Subcutaneous abdominal adipose tissue (tissue), 5 donors: ENCODE measurements around the gene IP6K2.
"Not testable (repeated sequence)": the region's sequence is repeated elsewhere in the genome, so short reads cannot be mapped to it uniquely, and the experiment has no call there.

Experiments used
- H3K27ac ChIP-seq: one replicate; pipeline ENCODE4 v1.7.0; 2013; ENCODE audit warnings: low read depth, mild to moderate bottlenecking, inconsistent platforms, low read length, moderate library complexity
- H3K27me3 ChIP-seq, 5 donors: one replicate each; pipeline ENCODE4 v1.7.0; 2013; ENCODE audit warnings: low read length in 5 of 5, inconsistent platforms in 1 of 5; ENCODE audit not compliant: control insufficient read depth in 5 of 5, insufficient read depth in 4 of 5
- H3K36me3 ChIP-seq, 5 donors: one replicate each; pipeline ENCODE4 v1.7.0; 2013; ENCODE audit warnings: low read length in 5 of 5; ENCODE audit not compliant: control insufficient read depth in 5 of 5, insufficient read depth in 5 of 5
- H3K4me1 ChIP-seq, 5 donors: one replicate each; pipeline ENCODE4 v1.7.0; 2013; ENCODE audit warnings: low read length in 5 of 5, mild to moderate bottlenecking in 3 of 5, moderate library complexity in 1 of 5; ENCODE audit not compliant: control insufficient read depth in 5 of 5, insufficient read depth in 5 of 5
- H3K4me3 ChIP-seq, 5 donors: one replicate each; pipeline ENCODE4 v1.7.0; 2013; ENCODE audit warnings: low read length in 5 of 5, low read depth in 1 of 5
- H3K9ac ChIP-seq, 5 donors: one replicate each; pipeline ENCODE4 v1.7.0; 2013; ENCODE audit warnings: low read length in 5 of 5, mild to moderate bottlenecking in 4 of 5, moderate library complexity in 3 of 5
- H3K9me3 ChIP-seq, 5 donors: one replicate each; pipeline ENCODE4 v1.7.0; 2013; ENCODE audit warnings: low read length in 5 of 5; ENCODE audit not compliant: control insufficient read depth in 5 of 5
- donor health status: healthy.
- donor health status: healthy.
- donor health status: healthy.
- donor health status: healthy.
- donor health status: healthy.

The IP6K2 gene

GRCh38 chr3:48734541-48734940, 17.5 kb upstream of the IP6K2 start:
- H3K9ac ChIP-seq, H3K27ac ChIP-seq, H3K27me3 ChIP-seq, H3K9me3 ChIP-seq, H3K36me3 ChIP-seq, H3K4me3 ChIP-seq: not testable (repeated sequence)
- H3K4me1 ChIP-seq: peaks cover 14 to 37% (median 34%) of the 10 kb centered on the region in 5 donors

- not testable (repeated sequence) for H3K36me3 ChIP-seq, H3K9ac ChIP-seq
These were observed 16.9 kb upstream of the IP6K2 start for GRCh38 chr3:48733752-48734518.

GRCh38 chr3:48727511-48727910, 10.5 kb upstream of the IP6K2 start:
- Histone ChIP-seq H3K4me3 (no peak overlapping the region), H3K27me3 (no peaks in the 10 kb centered on the region), H3K9me3 (no peaks in the 10 kb centered on the region), H3K36me3 (no peaks in the 10 kb centered on the region), H3K27ac (no peak overlapping the region), H3K9ac (no peak overlapping the region), H3K4me1 (no peaks in the 10 kb centered on the region)

More at GRCh38 chr3:48733752-48734518, 16.9 kb upstream of the IP6K2 start:
- H3K27me3 ChIP-seq, H3K27ac ChIP-seq, H3K9me3 ChIP-seq, H3K4me3 ChIP-seq: not testable (repeated sequence)
- peaks cover 12 to 31% (median 28%) of the 10 kb centered on the region in 5 donors for H3K4me1 ChIP-seq

- not testable (repeated sequence) for H3K9me3 ChIP-seq, H3K4me3 ChIP-seq, H3K27ac ChIP-seq, H3K9ac ChIP-seq, H3K4me1 ChIP-seq, H3K36me3 ChIP-seq, H3K27me3 ChIP-seq
These were observed 8.3 kb upstream of the IP6K2 start for GRCh38 chr3:48725185-48725855.

DNA sequence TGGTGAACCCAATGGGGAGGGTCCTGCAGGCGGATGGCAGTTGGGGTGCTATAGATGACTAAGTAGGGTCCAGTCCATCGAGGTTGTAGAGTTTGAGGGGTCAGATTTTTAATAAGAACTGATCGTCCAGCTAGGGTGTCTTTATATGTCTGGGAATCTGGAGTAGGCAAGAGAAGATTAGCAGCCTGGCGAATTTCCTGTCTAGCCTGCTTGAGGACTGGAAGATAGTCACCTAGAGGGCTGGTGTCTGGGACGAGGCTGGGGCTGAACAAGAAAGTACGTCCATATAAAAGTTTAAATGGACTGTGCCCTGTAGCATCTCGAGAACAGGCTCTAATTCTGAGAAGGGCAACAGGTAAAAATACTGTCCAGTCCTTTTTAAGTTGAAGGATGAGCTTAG, 6.7 kb upstream of the IP6K2 start:
- Histone ChIP-seq H3K9me3 (no peaks in the 10 kb centered on the region), H3K36me3 (no peaks in the 10 kb centered on the region), H3K27ac (no peak overlapping the region), H3K4me3 (no peak overlapping the region), H3K9ac (no peak overlapping the region), H3K27me3 (no peaks in the 10 kb centered on the region), H3K4me1 (no peaks in the 10 kb centered on the region)

- H3K9ac ChIP-seq, H3K36me3 ChIP-seq, H3K27ac ChIP-seq, H3K27me3 ChIP-seq, H3K4me1 ChIP-seq, H3K4me3 ChIP-seq, H3K9me3 ChIP-seq: not testable (repeated sequence)
These were observed 6.3 kb upstream of the IP6K2 start for GRCh38 chr3:48723293-48723692.

DNA sequence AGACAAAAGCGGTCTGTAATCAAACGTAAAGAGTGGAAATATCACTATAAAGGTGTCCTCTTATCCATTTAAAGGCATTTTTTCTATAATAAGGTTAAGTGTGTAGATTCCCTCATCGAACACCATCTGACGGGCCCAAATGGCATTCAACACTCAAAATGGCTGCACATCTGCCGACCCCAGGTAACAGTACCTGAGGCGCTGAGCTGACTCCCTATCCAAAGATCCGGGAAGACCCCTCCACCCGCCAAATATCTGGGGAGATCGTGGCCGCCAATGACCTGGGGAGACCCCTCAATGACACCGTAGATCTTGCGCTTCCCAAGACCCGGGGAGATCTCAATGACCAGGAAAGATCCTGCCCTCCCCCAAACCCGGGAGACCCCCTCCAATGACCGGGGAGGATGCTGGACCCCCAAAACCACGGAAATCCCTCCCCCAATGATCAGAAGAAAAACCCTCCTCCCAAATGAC, 476 bp downstream of the IP6K2 start:
- H3K9ac ChIP-seq: peak overlapping the region; percentile 68 to 99 (median 95)
- peaks cover 0 to 40% (median 29%) of the 10 kb centered on the region in 5 donors for H3K4me1 ChIP-seq
- H3K27ac ChIP-seq: peak overlapping the region; percentile 81

GRCh38 chr3:48715174-48715800, 1.7 kb downstream of the IP6K2 start:
- Histone ChIP-seq H3K27me3 (no peaks in the 10 kb centered on the region), H3K9me3 (no peaks in the 10 kb centered on the region), H3K36me3 (peaks cover 4 to 28% (median 9%) of the 10 kb centered on the region in 5 donors), H3K4me1 (peaks cover 2 to 46% (median 29%) of the 10 kb centered on the region in 5 donors), H3K4me3 (peak overlapping the region; percentile 4 to 100 (median 92)), H3K27ac (no peak overlapping the region), H3K9ac (peak overlapping the region in 3 of 5 donors; percentile 30 to 99 (median 92))

More for the DNA sequence above, 476 bp downstream of the IP6K2 start:
- Histone ChIP-seq H3K36me3 (peaks cover 0 to 16% (median 4%) of the 10 kb centered on the region in 5 donors), H3K4me3 (peak overlapping the region; percentile 92 to 100 (median 98)), H3K27me3 (no peaks in the 10 kb centered on the region), H3K9me3 (no peaks in the 10 kb centered on the region)

DNA sequence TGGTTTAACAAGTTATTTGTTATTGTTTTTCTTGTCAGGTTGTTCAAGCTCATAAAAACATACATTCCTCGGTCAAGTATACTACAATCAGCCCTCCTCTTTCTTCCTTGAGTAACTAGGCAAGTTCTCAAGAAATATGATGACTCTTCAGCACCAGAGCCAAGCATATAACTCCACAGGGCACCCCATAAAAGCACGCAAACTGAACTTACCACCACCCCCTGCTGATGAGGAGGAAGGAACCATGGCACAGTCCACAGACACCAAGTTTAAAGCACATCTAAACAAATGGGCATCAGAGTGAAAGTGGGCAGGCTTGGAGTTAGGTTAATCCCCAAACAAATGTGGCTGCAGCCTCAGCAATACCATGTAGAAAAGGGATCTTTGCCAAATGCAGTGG, 5.3 kb downstream of the IP6K2 start:
- H3K9me3 ChIP-seq: no peaks in the 10 kb centered on the region
- H3K36me3 ChIP-seq: peaks cover 4 to 42% (median 13%) of the 10 kb centered on the region in 5 donors
- H3K27ac ChIP-seq: no peak overlapping the region
- peaks cover 2 to 56% (median 40%) of the 10 kb centered on the region in 5 donors for H3K4me1 ChIP-seq
- H3K4me3 ChIP-seq: no peak overlapping the region
- H3K27me3 ChIP-seq: no peaks in the 10 kb centered on the region
- H3K9ac ChIP-seq: no peak overlapping the region

DNA sequence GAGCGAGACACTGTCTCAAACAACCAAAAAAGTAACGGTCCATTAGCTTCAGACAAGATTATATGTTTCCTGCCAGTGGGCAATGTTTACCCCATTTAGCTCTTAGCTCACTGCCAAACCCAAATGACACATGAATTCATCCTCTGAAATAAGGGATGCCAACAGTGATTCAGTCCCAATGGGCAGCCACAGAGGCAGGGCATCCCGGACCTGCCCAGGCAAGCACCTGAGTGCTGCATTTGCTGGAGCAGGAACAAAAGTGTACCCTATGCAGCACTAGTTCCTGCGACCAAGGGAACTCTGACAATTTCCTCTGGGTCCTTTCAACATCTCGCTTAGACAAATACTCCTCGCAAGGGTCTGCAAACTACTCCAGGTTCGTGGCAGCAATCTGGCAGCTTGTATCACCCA, 8.0 kb downstream of the IP6K2 start:
- Histone ChIP-seq H3K9me3 (no peaks in the 10 kb centered on the region), H3K9ac (no peak overlapping the region), H3K36me3 (peaks cover 4 to 38% (median 13%) of the 10 kb centered on the region in 5 donors), H3K4me3 (no peak overlapping the region), H3K4me1 (peaks cover 2 to 36% (median 24%) of the 10 kb centered on the region in 5 donors), H3K27me3 (no peaks in the 10 kb centered on the region), H3K27ac (peak overlapping the region; percentile 88)
